ENCODE measurements around the gene NECAB3. TPM values are rescaled to one million over a fixed set of nuclear protein-coding genes. Genes with fewer than 3 reads are reported as not detected.

NECAB3 gene
- total and polyA plus RNA-seq, 7 donors = 27.1 to 50.1 (median 44.6) TPM

- WGBS, 2 donors = 86 to 90% methylated on average over 8 of the region's 8 CpGs
- H3K9me3 ChIP-seq = no peaks in the 10 kb centered on the region
- H3K27me3 ChIP-seq = no peaks in the 10 kb centered on the region
- peaks cover 0 to 57% (median 50%) of the 10 kb centered on the region in 4 donors for H3K4me1 ChIP-seq
- peaks cover 0 to 30% (median 6%) of the 10 kb centered on the region in 4 donors for H3K36me3 ChIP-seq
- no peak overlapping the region for H3K4me3 ChIP-seq
- intact Hi-C loops (cut with DNase I) = loop anchor here (5.0 kb wide), 1 partner anchor 141 kb away; the partner anchor contains the start of gene CHMP4B
- DNase-seq = no peak
- H3K27ac ChIP-seq = peak overlapping the region in 2 of 4 donors; percentile 89 to 96
- no peak for TF ChIP-seq EP300 (IDR thresholded peaks at IDR 0.05)
- no peak for TF ChIP-seq POLR2A (IDR thresholded peaks at IDR 0.05)
- no peak for TF ChIP-seq POLR2AphosphoS5 (IDR thresholded peaks at IDR 0.05)
- no peak for TF ChIP-seq CTCF (IDR thresholded peaks at IDR 0.05)
These were observed 2.5 kb downstream of the NECAB3 start for GRCh38 chr20:33671573-33672288.

- intact Hi-C loops (cut with DNase I) = loop anchor here (5.0 kb wide), 1 partner anchor 141 kb away; the partner anchor contains the start of gene CHMP4B
- H3K36me3 ChIP-seq = peaks cover 0 to 30% (median 6%) of the 10 kb centered on the region in 4 donors
- no peaks in the 10 kb centered on the region for H3K27me3 ChIP-seq
- no peak overlapping the region for H3K4me3 ChIP-seq
- TF ChIP-seq EP300 (IDR thresholded peaks at IDR 0.05) (no peak), POLR2AphosphoS5 (IDR thresholded peaks at IDR 0.05) (no peak), POLR2A (IDR thresholded peaks at IDR 0.05) (no peak), CTCF (IDR thresholded peaks at IDR 0.05) (no peak)
- H3K9me3 ChIP-seq = no peaks in the 10 kb centered on the region
- H3K27ac ChIP-seq = no peak overlapping the region
- WGBS, 2 donors = 79 to 92% methylated on average over 6 of the region's 6 CpGs
- H3K4me1 ChIP-seq = peaks cover 0 to 57% (median 49%) of the 10 kb centered on the region in 4 donors
- no peak for DNase-seq
These were observed 3.3 kb downstream of the NECAB3 start for GRCh38 chr20:33670715-33671499.

- Histone ChIP-seq H3K9me3 (no peaks in the 10 kb centered on the region), H3K27me3 (no peaks in the 10 kb centered on the region), H3K4me1 (peaks cover 0 to 50% (median 43%) of the 10 kb centered on the region in 4 donors), H3K36me3 (peaks cover 0 to 30% (median 6%) of the 10 kb centered on the region in 4 donors), H3K27ac (no peak overlapping the region), H3K4me3 (no peak overlapping the region)
- intact Hi-C loops (cut with DNase I) = loop anchor here (5.0 kb wide), 4 partner anchors 108 to 442 kb away; partner anchors contain the start of genes CDK5RAP1, CHMP4B and EIF2S2
- 84 to 90% methylated on average over 13 of the region's 13 CpGs for WGBS, 2 donors
- TF ChIP-seq POLR2A (IDR thresholded peaks at IDR 0.05) = no peak
- no peak for TF ChIP-seq POLR2AphosphoS5 (IDR thresholded peaks at IDR 0.05)
- TF ChIP-seq EP300 (IDR thresholded peaks at IDR 0.05) = no peak
- DNase-seq = no peak
These were observed 4.2 kb downstream of the NECAB3 start for GRCh38 chr20:33669873-33670640.

- H3K4me1 ChIP-seq = peaks cover 0 to 54% (median 43%) of the 10 kb centered on the region in 4 donors
- H3K27me3 ChIP-seq = no peaks in the 10 kb centered on the region
- intact Hi-C loops (cut with DNase I) = loop anchor here (5.0 kb wide), 3 partner anchors 107 to 443 kb away; partner anchors contain the start of genes CDK5RAP1 and EIF2S2
- TF ChIP-seq CTCF (IDR thresholded peaks at IDR 0.05) = no peak
- no peaks in the 10 kb centered on the region for H3K9me3 ChIP-seq
- H3K36me3 ChIP-seq = peaks cover 0 to 30% (median 6%) of the 10 kb centered on the region in 4 donors
- H3K4me3 ChIP-seq = no peak overlapping the region
- 87 to 93% methylated on average over 5 of the region's 5 CpGs for WGBS, 2 donors
- no peak overlapping the region for H3K27ac ChIP-seq
- no peak for DNase-seq
These were observed 5.0 kb downstream of the NECAB3 start for GRCh38 chr20:33669224-33669623.
